IMR-90 (cell line): Measurements from ENCODE around the gene VAMP3. TPM values are rescaled to one million over a fixed set of nuclear protein-coding genes. Genes with fewer than 3 reads are reported as not detected.

Experiments
- ATAC-seq: fragments of 200-7000 bp; cut with Tn5 transposase; 2 replicates; pipeline ENCODE4 v1.9.1; 2020; ENCODE audit warnings: low read depth, mild to moderate bottlenecking, moderate library complexity
- BruUV-seq: library from RNA; stranded (reverse); fragments of 400-500 nt; replicated peaks from 2 replicates; lab custom pipeline; 2021; lab: Mats Ljungman, UMichigan
- CTCF ChIA-PET: fragments of 300-600 bp; formaldehyde crosslinking; extraction: SDS; loops from one replicate; lab custom pipeline; 2021; ENCODE audit warnings: antibody characterized with exemption; lab: Yijun Ruan, JAX
- POLR2A ChIA-PET: fragments of 300-600 bp; sonication (Branson Sonifier 250); formaldehyde crosslinking; loops from one replicate; lab custom pipeline; 2022; ENCODE audit warnings: antibody characterized with exemption; ENCODE audit not compliant: unreplicated experiment; lab: Charles Lee
- DNase-seq: peaks from one replicate; pipeline ENCODE4 v3.0.0; 2013
- H2AFZ ChIP-seq: replicated peaks from 2 replicates; pipeline ENCODE3; 2013; ENCODE audit warnings: low read length, mild to moderate bottlenecking; ENCODE audit not compliant: poor library complexity
- H2AK5ac ChIP-seq: 2 replicates; pipeline ENCODE4 v1.6.1; 2013; ENCODE audit warnings: low read depth, low read length, inconsistent platforms
- H2AK9ac ChIP-seq: replicated peaks from 2 replicates; pipeline ENCODE3; 2013; ENCODE audit warnings: mild to moderate bottlenecking, low read depth, low read length, moderate library complexity; ENCODE audit not compliant: poor library complexity
- H2BK120ac ChIP-seq: 2 replicates; pipeline ENCODE4 v1.6.1; 2013; ENCODE audit warnings: low read depth, low read length, inconsistent platforms
- H2BK15ac ChIP-seq: 3 replicates; pipeline ENCODE4 v1.6.1; 2013; ENCODE audit warnings: low read depth, low read length, inconsistent platforms
- H2BK20ac ChIP-seq: 2 replicates; pipeline ENCODE4 v1.6.1; 2013; ENCODE audit warnings: low read depth, mild to moderate bottlenecking, inconsistent platforms, low read length, moderate library complexity
- H2BK5ac ChIP-seq: 2 replicates; pipeline ENCODE4 v1.6.1; 2013; ENCODE audit warnings: mild to moderate bottlenecking, low read depth, low read length, inconsistent platforms; ENCODE audit not compliant: poor library complexity, severe bottlenecking
- H3K14ac ChIP-seq: replicated peaks from 2 replicates; pipeline ENCODE4 v1.6.1; 2013; ENCODE audit warnings: low read depth, low read length, inconsistent platforms
- H3K18ac ChIP-seq: 2 replicates; pipeline ENCODE4 v1.6.1; 2013; ENCODE audit warnings: low read depth, low read length, control low read depth
- H3K23ac ChIP-seq: 2 replicates; pipeline ENCODE4 v1.6.1; 2013; ENCODE audit warnings: low read depth, low read length, inconsistent platforms
- H3K27ac ChIP-seq: 2 replicates; pipeline ENCODE4 v1.5.1; 2013; ENCODE audit warnings: mild to moderate bottlenecking, control low read depth, low read length; ENCODE audit not compliant: insufficient read depth
- H3K27me3 ChIP-seq: 2 replicates; pipeline ENCODE4 v1.6.1; 2013; ENCODE audit warnings: low read length; ENCODE audit not compliant: control insufficient read depth, insufficient read depth
- H3K36me3 ChIP-seq: 2 replicates; pipeline ENCODE4 v1.6.1; 2013; ENCODE audit warnings: low read length, mixed read lengths; ENCODE audit not compliant: control insufficient read depth, insufficient read depth
- H3K4ac ChIP-seq: 2 replicates; pipeline ENCODE4 v1.6.1; 2013; ENCODE audit warnings: low read depth, low read length, inconsistent platforms
- H3K4me1 ChIP-seq: 2 replicates; pipeline ENCODE4 v1.6.1; 2013; ENCODE audit warnings: low read length, mixed read lengths; ENCODE audit not compliant: control insufficient read depth, insufficient read depth
- H3K4me2 ChIP-seq: 2 replicates; pipeline ENCODE4 v1.6.1; 2013; ENCODE audit warnings: low read depth, mild to moderate bottlenecking, control low read depth, low read length, moderate library complexity
- H3K4me3 ChIP-seq: 2 replicates; pipeline ENCODE4 v1.5.1; 2013; ENCODE audit warnings: low read depth, mild to moderate bottlenecking, control low read depth, low read length, moderate library complexity; ENCODE audit not compliant: insufficient read depth
- H3K56ac ChIP-seq: 2 replicates; pipeline ENCODE4 v1.6.1; 2013; ENCODE audit warnings: low read length, inconsistent platforms; ENCODE audit not compliant: insufficient read depth; ENCODE audit errors: extremely low read depth
- H3K79me1 ChIP-seq, 2 experiments: 2 replicates each; pipeline ENCODE4 v1.6.1; 2013; ENCODE audit warnings: low read length in 2 of 2, inconsistent platforms in 1 of 2, low read depth in 1 of 2
- H3K9ac ChIP-seq: 2 replicates; pipeline ENCODE4 v1.6.1; 2013; ENCODE audit warnings: low read depth, low read length, control low read depth
- H3K9me1 ChIP-seq: 2 replicates; pipeline ENCODE4 v1.6.1; 2013; ENCODE audit warnings: low read length, inconsistent platforms; ENCODE audit not compliant: insufficient read depth
- H3K9me3 ChIP-seq: 2 replicates; pipeline ENCODE4 v1.6.1; 2013; ENCODE audit warnings: low read length; ENCODE audit not compliant: control insufficient read depth, insufficient read depth
- H4K20me1 ChIP-seq: 2 replicates; pipeline ENCODE4 v1.6.1; 2013; ENCODE audit warnings: low read length, inconsistent platforms; ENCODE audit not compliant: insufficient read depth
- H4K5ac ChIP-seq: 2 replicates; pipeline ENCODE4 v1.6.1; 2013; ENCODE audit warnings: mild to moderate bottlenecking, low read depth, low read length, control low read depth
- H4K8ac ChIP-seq, 2 experiments: 2 replicates each; pipeline ENCODE4 v1.6.1; 2013; ENCODE audit warnings: low read depth in 2 of 2, low read length in 2 of 2, control low read depth in 1 of 2, inconsistent platforms in 1 of 2
- H4K91ac ChIP-seq: 2 replicates; pipeline ENCODE4 v1.6.1; 2013; ENCODE audit warnings: low read depth, low read length, inconsistent platforms; ENCODE audit not compliant: insufficient read depth
- BHLHE40 ChIP-seq: fragments of 150-350 bp; IDR thresholded peaks from 2 replicates; pipeline ENCODE4 v1.6.1; 2016; ENCODE audit warnings: mild to moderate bottlenecking, low read depth, low read length
- CHD1 ChIP-seq: IDR thresholded peaks from 2 replicates; pipeline ENCODE4 v1.6.1; 2012; ENCODE audit warnings: low read depth, low read length, improper control_type of control experiment
- MAZ ChIP-seq: IDR thresholded peaks from 2 replicates; pipeline ENCODE4 v1.6.1; 2012; ENCODE audit warnings: low read depth, mild to moderate bottlenecking, low read length, improper control_type of control experiment, moderate library complexity, borderline replicate concordance
- NFE2L2 ChIP-seq: fragments of 150-350 bp; IDR thresholded peaks from 2 replicates; pipeline ENCODE4 v1.6.1; 2016; ENCODE audit warnings: low read depth, mild to moderate bottlenecking, low read length
- RCOR1 ChIP-seq: IDR thresholded peaks from 2 replicates; pipeline ENCODE4 v1.6.1; 2012; ENCODE audit warnings: mild to moderate bottlenecking, low read length, improper control_type of control experiment; ENCODE audit not compliant: insufficient replicate concordance
- SMC3 ChIP-seq: fragments of 150-350 bp; IDR thresholded peaks from 2 replicates; pipeline ENCODE4 v1.6.1; 2016; ENCODE audit warnings: low read depth, mild to moderate bottlenecking, antibody characterized with exemption, low read length, moderate library complexity
- WGBS, 2 experiments: methylation state at CpG; one replicate each; pipeline versions ENCODE4 v1.1.5 to v1.1.7; 2013; ENCODE audit warnings: missing lambda C conversion rate in 2 of 2; ENCODE audit not compliant: insufficient read length in 1 of 2; ENCODE audit errors: extremely low coverage in 2 of 2; 5-methylcytosine and 5-hydroxymethylcytosine counted together
- dilution Hi-C: fragments of 300-500 bp; cut with HindIII; formaldehyde crosslinking; loops from one replicate; pipeline ENCODE4 v1.14.3; 2018; ENCODE audit warnings: low sequenced_read_pairs; ENCODE audit not compliant: unreplicated experiment
- in situ Hi-C: fragments of 300-500 bp; cut with MboI; formaldehyde crosslinking; loops from 3 replicates; pipeline ENCODE4 v1.14.3; 2019; ENCODE audit warnings: low sequenced_read_pairs, inconsistent platforms, mixed read lengths
- intact Hi-C: fragments of 100-400 bp; cut with micrococcal nuclease; formaldehyde crosslinking; loops from 2 replicates; pipeline ENCODE4 v1.10.0; 2022
- polyA plus RNA-seq, 3 experiments: library from polyadenylated mRNA; depleted of rRNA; stranded (reverse); fragments of >200 nt; gene quantifications; 2 replicates each; pipeline ENCODE4 v1.2.3, GENCODE V29; 2012; ENCODE audit warnings: low replicate concordance in 1 of 3
- total RNA-seq: library from RNA; depleted of rRNA; stranded (reverse); fragments of >200 nt; gene quantifications from 2 replicates; pipeline ENCODE4 v1.2.3, GENCODE V29; 2012
- TF ChIP-seq, protein P1 (sequence below): conservative IDR thresholded peaks from 2 replicates; pipeline ENCODE4 v1.5.1; 2012; ENCODE audit warnings: mild to moderate bottlenecking, low read depth, low read length, improper control_type of control experiment

VAMP3 gene
- total and polyA plus RNA-seq, 2 of the 4 experiments (the other 2 are of a cell fraction): 99.1 to 354 TPM

DNA sequence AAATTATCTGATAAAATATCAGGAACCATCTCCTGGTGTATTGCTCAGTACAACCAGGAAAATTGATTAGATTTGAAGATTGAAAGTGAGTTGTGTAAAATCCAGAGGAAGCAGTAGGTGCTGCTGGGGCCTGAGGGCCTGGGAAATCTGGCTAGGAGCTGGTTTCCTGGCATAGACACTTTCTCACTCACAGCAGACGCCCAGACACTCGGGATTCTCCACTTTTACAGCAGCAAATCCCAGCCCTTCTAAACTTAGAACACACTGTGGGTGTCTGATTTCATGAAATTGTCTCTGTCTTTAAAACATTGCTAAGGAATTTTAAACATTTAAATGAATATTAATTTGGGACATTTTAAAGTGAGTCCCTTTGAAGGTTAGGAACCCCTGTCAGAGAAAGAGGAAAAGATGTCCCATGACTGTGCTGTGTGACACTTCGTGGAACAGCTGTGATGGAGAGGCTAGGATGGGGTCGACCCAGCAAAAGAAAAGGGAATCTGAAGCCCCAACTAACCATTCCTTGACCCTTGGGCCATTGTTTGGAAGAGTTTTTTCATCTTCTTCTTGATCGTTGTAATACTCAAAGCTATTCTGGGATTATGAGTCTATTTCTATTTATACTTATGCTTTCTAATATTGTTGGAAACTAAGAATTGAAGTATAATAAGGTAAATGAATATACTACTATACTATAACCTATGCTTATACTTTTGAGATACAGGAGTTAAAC is 49.0 kb upstream of the VAMP3 start:
- Histone ChIP-seq H4K91ac (no peak overlapping the region), H2BK15ac (no peak overlapping the region), H3K79me1 (no peaks in the 10 kb centered on the region), H3K4ac (no peak overlapping the region), H3K56ac (no peak overlapping the region), H3K4me2 (no peak overlapping the region), H3K23ac (no peak overlapping the region), H2AFZ (no peak overlapping the region), H3K9me1 (no peaks in the 10 kb centered on the region), H2AK9ac (no peak overlapping the region), H3K18ac (no peak overlapping the region), H2BK5ac (no peak overlapping the region), H3K4me1 (no peaks in the 10 kb centered on the region), H3K36me3 (no peaks in the 10 kb centered on the region), H4K5ac (no peak overlapping the region), H3K14ac (no peak overlapping the region), H4K8ac (no peak overlapping the region), H3K27ac (no peak overlapping the region), H2BK20ac (no peak overlapping the region), H3K9me3 (no peaks in the 10 kb centered on the region), H2BK120ac (no peak overlapping the region), H2AK5ac (no peak overlapping the region), H3K27me3 (peaks cover 48% of the 10 kb centered on the region), H3K4me3 (no peak overlapping the region), H3K9ac (no peak overlapping the region), H4K20me1 (no peaks in the 10 kb centered on the region)
- TF ChIP-seq NFE2L2 (no peak), BHLHE40 (no peak), MAZ (no peak), CHD1 (no peak), SMC3 (no peak), RCOR1 (no peak)
- TF ChIP-seq, protein P1, sequence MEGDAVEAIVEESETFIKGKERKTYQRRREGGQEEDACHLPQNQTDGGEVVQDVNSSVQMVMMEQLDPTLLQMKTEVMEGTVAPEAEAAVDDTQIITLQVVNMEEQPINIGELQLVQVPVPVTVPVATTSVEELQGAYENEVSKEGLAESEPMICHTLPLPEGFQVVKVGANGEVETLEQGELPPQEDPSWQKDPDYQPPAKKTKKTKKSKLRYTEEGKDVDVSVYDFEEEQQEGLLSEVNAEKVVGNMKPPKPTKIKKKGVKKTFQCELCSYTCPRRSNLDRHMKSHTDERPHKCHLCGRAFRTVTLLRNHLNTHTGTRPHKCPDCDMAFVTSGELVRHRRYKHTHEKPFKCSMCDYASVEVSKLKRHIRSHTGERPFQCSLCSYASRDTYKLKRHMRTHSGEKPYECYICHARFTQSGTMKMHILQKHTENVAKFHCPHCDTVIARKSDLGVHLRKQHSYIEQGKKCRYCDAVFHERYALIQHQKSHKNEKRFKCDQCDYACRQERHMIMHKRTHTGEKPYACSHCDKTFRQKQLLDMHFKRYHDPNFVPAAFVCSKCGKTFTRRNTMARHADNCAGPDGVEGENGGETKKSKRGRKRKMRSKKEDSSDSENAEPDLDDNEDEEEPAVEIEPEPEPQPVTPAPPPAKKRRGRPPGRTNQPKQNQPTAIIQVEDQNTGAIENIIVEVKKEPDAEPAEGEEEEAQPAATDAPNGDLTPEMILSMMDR: no peak
- WGBS, 2 experiments: 41% methylated on average over 2 of the region's 5 CpGs; no CpG with 5 or more reads in 1 of the 2 experiments
- intact Hi-C loops (no loop called here), dilution Hi-C loops (no loop called here), in situ Hi-C loops (no loop called here)
- POLR2A ChIA-PET: interaction anchor here (0.6 kb wide), 1 partner anchor 616 kb away, joined by 3 read pairs; no protein-coding TSS in a partner anchor
- ATAC-seq (no peak), DNase-seq (no peak)
- CTCF ChIA-PET: interaction anchor here (1.1 kb wide), 1 partner anchor 30 kb away, joined by 5 read pairs; no protein-coding TSS in a partner anchor
- no TSS peak for BruUV-seq
